Activated T-cell treated with anti-CD3 and anti-CD28 coated beads for 48 hours (primary cell): ENCODE results near the gene TRMT11.
"Not testable (repeated sequence)": the region's sequence is repeated elsewhere in the genome, so short reads cannot be mapped to it uniquely, and the experiment has no call there.

Source experiments
- DNase-seq: peaks from one replicate; pipeline ENCODE4 v3.0.0-alpha.2; 2020; ENCODE audit warnings: low read depth

The TRMT11 gene

DNA sequence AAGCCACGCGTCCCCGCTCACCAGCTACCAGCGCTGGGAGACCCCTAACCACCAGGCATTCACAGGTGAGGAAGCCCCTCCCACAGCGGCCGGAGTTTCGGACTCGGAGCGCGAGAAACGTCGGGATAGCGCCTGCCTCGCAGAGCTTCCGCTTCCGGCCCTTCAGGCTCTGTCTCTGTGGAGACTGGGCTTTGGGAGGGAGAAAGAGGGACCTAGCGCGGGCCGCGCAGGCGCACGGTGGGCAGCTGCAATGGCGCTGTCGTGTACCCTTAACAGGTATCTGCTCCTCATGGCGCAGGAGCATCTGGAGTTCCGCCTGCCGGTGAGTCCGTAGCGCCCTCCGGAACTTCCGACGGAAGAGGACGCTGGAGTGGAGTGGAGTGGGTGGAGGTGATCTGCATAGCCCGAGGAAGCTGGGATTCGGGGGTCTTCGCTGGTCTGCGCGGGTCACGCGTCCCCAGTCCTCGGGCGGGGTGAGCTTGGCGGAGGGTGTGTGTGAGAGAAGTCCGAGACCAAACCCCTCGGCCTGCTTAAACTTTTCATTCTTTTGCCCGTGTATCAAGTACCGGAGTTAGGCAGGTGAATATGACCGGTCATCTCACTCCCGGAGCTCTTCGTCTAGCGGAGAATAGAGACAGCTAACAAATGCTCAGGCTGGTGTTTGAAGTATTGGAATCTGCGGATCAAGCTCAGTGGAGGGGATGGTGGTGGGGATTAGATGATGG lies at the start of gene TRMT11:
Gene TRMT11, plus strand, starts transcription at position 240 of the 725 bp plus-strand sequence. Its CDS starts 11 bp downstream, at position 251.
- peak; percentile 81 for DNase-seq

DNA sequence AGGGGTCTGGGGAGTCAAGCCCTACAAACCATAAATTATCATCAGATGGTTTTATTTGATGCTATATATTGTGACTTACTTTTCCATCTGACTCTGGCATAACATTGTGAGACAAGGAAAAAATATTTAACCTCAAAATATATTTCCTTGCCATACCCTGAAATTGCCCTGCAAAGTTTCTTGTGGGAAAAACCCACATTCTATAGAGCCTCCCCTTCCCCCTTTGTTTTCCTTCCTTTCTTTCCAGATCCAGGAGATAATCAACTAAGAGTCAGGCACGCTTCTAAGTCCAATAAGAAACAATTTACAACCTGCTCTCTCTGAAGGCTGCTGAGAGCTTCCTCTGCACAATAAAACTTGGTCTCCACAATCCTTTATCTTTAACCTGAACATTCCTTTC lies 47.3 kb upstream of the TRMT11 start:
- DNase-seq = no peak

DNA sequence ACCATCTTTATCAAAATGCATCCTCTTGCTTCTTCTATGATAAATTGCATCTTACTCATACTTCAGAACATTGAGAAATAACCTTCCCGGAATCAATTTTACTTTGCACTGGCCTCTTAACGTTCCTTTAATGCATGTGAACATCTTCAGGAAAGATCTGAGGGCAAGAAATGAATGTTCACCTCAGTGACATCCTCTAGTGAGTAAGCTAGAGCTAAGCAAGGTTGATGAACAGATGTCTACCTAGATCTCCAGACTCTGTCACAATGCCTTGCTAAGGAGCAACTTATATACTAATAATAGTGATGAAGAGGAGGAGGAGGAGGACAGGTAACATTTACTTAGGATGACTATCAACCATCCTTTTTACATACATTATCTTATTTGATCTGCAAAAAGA lies 46.5 kb upstream of the TRMT11 start:
- DNase-seq = no peak

DNA sequence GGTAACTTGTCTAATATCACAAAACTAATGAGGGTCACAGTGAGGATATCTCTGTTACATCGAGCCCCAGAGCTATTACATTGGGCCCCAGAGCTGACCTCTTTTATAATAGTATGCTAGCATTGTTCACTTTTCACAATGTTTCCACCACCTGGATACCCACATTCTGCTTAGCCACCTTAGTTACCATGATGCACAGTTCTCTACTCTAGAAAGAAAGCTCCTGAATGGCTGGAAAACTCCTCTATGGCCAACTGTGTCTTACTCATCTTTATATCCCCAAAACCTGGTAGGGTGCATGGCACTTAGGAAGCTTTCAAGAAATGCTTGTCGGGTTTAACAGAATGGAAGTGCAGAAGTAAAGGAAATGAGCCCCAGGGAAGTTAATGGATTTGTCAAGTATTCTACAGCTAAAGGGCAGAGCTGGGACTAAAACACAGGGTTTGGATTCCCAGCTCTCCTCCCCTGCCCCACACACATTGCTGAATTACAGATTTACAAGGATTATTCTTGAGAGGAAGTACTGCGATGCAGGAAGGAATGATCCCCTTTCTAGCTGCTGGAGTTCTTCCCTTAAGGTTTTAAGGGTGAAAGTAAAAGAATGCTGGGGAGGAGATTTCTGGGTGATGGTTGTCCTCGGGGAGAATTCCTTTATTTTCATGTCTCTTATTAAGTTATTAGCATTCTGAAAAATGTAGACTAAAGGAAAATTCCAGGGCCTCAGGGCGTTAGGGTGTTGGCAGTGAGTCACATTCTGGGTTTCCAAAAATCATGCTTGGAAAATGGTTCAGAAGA lies 45.9 kb upstream of the TRMT11 start:
- no peak for DNase-seq

DNA sequence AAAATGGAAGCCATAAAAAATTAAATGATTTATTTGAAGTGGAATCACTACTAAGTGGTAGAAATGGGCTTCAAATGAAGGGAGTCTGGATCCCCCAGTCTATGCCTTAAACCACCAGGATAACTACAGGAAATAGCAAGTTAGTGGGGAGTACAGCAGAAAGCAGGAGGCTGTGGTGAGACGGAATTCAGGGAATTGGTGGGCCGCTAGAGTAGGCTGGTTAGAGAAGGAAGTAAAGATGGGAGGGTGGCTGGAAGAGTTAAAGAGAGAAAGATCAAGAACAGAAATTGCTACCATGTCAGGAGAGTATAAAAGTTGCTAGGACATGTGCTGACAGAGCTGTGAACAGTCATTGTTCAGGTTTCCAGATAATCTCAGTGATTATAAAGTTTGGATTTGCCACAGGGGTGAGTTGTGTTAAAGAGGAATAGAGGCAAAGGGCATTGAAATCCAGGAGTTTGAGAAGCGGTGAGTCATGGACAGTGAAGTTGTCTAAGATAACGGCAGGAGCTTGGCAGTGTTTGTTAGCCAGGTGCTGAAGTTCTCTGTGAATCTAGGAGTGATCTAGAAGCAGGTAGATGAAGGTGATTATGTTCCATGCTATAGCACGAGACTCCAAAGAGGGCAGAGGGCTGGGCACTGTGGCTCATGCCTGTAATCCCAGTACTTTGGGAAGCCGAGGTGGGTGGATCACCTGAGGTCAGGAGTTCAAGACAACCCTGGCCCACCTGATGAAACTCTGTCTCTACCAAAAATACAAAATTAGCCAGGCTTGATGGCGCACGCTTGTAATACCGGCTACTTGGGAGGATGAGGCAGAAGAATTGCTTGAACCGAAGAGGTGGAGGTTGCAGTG lies 43.4 kb upstream of the TRMT11 start:
- DNase-seq = no peak

DNA sequence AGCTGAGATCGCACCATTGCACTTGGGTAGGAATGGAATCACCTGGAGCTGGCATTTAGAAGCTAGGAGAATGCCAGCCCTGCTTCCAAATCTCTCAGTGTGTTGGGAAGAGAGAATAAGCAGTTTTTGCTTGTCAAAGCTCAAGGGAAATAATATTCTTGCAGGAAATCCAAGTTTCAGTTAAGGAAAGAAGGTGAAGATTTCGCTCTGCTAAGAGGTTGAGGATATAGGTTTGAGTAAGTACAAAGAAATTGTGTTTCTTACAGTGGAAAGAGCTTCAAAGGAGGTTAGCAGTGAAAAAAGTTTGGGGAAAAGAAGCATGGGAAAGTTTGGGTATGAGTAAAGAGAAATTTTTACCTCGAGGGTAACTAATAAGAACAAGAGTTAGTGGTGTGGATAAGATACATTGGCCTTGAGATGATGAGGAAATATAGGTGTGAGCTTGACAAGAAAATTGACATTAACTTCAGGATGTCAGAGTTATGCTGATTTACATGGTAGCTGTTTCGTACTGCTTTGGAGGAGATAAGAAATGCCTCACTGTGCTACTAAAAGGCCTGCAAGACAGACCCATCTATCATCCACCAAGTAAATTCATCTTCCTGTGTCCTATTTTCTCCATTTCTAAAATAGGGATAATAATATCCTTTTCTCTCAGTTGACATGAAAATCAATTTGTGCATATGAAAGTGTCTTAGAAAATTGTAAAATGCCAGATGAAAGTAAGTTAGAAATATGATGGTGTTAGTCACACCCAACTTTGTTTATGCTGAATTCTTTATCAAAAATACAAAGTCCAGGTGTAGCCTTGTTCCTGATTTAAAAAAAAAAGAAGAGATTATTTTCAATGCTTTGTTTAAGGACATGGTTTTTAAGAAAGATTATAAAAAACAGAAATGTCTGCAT lies 42.6 kb upstream of the TRMT11 start:
- DNase-seq = no peak

DNA sequence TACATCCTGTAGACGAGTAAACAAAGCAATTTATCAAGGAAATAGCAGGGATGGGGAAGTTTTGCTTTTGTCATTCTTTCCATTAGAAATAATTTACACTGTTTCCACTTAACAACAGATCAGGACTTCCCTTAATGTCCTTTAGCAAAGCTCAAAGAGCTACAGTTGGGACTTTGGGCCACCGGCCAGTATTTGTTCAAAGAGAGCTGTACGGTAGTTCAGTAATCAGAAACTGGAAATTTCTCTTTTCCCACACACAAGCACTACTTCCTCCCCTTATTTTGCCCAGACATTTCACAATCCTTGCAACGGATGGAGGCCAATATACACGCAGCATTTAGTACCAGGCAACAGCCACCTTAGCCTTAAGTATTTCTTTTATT lies 41.9 kb upstream of the TRMT11 start:
- no peak for DNase-seq

DNA sequence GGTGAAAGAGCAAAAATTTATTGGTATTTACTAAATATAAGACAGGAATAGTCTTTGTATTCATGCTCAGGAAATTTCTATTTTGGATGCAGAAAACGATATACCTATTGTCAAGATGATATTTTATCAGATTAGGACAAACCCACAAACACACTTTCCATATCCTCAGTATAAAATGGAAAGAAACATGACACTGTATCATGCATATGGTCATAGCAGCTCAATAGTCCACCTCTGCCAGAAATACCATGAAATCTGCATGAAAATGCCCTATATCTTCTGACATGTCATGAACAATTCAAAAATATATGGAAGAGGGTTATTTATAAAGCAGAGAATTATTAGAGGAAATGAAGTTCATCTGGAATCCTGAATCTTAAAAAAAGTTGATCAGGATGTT lies 41.4 kb upstream of the TRMT11 start:
- DNase-seq = no peak

DNA sequence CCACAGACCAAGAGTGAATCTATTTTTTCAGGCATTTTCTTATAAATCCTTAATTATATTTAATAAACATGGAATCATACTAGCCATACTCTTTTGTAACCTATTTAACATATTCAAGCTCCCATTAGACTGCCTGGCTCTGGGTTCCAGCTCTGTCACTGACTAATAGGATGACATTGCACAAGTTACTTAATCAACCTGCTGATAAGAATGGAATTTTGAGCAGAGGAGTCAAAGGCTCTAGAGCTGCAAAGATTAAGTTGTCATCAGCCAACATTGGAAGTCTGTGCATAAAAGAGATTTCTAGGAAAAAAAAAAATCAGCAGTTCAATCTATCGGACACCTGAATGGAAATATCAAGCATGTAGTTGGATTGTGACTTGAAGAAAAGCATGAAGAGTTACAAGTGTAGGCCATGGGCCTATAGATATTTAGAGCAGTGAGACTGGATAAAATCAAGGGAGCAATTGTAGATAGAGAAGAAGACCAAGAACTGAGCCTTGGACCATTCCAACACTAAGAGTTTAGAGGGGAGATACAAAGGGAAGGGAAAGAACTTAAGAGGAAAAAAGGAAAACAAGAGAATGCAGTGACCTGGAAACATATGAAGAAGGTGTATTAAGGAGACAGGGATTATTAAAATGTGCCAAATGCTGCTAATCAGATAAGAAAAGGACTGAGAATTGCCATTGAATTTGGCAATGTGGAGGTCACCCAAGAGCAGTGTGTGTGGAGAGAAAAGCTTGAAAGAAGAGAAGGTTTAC lies 40.8 kb upstream of the TRMT11 start:
- no peak for DNase-seq

DNA sequence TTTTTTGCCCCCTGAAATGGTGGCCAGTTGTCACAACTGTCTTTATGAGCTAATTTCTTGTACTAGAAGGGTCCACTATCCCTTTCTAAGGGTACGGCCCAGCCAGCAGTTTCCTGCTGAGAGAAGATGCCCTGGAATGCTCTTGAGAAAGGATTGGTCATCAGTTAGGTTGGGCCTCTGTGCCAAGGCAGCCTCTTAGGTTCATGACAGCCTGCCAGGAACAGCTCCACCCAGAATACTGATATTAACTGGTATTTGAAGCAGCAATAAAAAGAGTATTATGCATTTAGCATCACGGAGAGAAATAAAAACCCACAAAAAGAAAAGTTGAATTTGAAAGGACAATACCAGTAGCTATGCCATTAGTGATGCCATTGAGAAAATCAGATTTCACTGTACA lies 38.7 kb upstream of the TRMT11 start:
- DNase-seq = no peak

DNA sequence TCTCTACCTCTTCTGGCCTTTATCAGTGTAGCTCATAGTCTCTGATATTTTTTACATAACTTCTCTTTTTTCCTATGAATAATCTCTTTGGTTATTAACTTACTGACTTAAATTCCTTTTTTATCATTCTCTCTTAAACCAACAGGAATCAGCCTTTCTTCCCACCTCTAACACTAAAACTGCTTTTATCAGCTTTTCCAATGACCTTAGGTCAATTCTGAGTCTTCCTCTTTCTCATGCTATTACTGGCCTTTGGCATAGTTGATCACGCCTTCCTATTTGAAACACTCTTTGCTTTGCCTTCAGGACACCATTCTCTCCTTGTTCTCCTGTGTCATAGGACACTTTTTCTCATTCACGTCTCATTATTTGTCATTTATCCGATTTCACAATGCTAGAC lies 37.9 kb upstream of the TRMT11 start:
- no peak for DNase-seq

DNA sequence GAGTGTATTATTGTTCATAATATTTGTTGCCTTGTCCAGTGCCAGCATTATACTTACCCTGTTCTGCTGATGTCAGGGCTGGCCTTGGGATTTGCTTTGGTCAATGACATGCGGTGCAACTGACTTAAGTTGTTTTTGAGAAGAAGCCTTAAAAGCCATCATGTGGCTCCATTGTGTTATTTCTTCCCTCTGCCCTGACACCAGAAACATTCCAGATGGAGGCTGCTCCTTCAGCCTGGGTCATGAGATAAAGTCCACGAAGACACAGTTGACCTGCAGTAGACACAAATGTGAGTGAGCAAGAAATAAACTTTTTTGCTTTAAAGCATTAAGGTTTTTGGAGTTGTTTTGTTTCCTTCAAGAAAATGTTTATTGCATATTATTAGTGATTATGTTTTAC lies 37.3 kb upstream of the TRMT11 start:
- no peak for DNase-seq

DNA sequence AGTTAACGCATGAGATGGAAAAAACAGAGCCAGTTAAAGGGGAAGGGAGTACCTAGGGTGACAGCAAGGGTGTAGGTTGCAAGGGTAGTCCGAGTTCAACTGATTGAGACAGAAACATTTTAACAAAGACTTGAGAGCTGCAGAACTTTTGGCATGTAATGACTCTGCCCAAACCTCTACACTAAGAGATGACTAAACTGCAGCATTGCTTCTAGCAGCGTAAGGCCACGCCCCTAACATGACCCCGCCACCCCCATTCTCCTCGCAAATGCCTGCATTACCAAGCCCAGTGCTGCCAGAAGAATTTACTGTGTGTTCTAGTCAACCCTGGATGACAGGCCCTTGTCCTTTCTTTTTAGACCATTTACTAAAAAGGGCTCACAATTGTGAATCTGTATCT lies 36.0 kb upstream of the TRMT11 start:
- no peak for DNase-seq

DNA sequence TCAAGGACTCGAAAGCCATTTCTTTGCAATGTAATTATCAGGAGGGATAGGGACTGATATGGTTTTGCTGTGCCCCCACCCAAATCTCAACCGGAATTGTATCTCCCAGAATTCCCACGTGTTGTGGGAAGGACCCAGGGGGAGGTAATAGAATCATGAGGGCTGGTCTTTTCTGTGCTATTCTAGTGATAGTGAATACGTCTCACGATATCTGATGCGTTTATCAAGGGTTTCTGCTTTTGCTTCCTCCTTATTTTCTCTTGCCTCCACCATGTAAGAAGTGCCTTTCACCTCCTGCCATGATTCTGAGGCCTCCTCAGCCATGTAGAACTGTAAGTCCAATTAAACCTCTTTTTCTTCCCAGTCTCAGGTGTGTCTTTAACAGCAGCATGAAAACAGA lies 35.6 kb upstream of the TRMT11 start:
- DNase-seq = not testable (repeated sequence)

DNA sequence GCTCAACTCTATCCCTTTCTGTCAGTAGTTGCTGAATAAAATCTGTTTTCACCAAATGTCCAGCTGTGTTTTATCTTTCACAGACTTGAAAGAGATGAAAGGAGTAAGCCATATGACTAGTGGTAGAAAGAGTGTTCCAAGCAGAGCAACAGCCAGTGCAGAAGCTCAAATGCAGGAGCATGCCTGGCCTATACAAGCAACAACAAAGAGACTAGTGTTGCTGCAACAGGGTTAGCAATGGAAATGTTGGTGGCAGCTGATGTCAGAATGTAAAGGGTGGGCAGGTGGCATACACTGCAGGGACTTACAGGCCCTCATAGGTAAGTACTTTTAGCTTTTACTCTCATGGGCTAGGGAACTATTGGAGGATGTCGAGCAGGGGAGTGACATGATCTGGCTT lies 35.0 kb upstream of the TRMT11 start:
- DNase-seq = no peak

DNA sequence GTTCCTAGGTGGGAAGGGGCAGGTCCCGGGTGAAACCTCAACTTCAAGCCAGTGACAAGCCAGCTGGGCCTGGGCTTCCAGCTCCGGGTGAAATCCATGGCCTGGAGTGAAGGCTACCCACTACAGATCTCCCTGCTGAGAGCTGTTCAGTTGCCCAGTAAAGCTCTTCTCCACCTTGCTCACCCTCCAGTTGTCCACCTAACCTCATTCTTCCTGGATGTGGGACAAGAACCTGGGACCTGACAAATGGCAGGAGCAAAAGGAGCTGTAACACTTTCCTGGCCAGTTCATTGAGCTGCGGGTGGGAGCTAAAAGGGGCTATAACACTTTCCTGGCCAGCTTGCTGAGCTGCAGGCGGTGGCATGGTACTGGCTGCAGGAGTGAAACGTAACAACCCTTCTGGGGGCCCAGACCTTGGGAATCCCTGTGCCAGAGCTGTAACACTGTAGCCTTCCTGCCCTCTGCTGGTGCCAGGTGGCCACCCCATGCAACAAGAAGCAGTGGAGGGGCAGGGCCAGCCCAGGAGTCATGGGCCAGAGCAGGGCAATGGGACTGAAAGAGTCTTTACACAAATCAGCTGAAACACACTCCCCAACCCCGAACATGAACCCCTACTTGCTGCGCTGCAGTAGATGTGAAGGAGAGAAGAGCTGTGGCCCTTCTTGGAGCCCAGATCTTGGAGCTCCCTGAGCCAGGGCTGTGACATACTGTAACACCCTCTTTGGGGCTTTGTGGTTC lies 33.4 kb upstream of the TRMT11 start:
- DNase-seq = peak; percentile 19

DNA sequence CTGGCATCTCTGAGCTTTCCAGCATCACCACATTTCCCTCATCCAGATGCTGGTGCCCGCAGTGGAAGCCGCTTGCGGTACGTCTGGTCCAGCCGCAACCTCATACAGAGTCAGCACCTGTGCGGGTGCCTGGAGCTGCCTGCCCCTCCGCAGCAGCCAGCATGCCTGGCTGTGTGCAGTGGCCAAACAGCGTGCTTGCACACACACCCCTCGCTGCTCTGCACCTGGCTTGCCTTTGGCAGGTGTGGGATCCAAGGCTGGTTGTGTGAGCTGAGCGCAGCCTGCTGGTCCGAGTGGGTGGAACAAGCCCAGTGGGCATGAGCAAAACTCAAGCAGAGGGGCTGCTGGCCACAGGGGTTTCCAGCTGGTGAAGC lies 32.9 kb upstream of the TRMT11 start:
- DNase-seq = no peak

DNA sequence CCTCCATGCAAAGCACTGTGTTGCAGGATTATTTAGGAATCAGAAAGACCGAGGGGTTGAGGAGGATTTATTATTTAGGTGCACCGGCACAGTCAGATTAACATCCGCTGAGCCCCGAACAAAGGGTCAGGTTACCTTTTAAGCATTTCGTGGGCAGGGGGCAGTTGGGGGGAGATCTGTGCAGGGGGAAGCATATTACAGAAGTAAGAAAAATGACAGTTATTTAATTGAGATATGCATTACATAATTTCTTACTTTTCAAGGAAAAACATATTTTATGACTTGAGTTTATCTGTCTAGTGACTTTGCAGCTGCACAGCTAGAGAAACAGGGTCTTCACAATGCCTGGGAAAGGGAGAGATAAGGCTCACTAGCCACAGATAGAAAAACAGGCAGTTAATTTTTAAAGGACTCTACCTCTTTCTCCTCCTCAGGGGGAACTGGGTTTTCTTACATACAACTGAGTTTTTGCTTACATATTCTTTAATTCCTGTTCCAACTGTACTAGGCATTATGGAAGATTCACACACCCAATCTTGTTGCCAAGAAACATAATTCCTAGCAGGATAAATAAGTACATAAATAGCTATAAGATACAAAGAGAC lies 31.5 kb upstream of the TRMT11 start:
- no peak for DNase-seq

DNA sequence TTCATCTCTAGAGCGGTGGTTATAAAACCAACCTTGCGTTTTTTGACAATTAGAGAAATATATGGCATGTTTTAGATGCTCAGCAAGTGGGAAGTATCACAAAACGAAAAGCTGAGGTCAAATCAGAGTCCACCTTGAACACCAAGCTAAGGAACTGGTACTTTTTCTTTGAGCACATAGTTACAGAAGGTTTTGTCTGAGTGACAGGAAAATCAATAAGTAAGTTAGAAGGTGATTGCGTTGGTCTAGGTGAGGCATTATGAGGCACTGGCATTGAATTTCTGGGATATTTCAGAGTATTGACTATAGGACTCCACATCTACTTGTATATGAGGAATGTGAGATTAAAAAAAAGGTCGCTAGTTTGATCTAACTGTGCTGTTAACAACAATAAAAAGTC lies 30.4 kb upstream of the TRMT11 start:
- DNase-seq = no peak
